Measurements from ENCODE around the gene CTBP2. TPM values are rescaled to one million over a fixed set of nuclear protein-coding genes. Genes with fewer than 3 reads are reported as not detected.
"Not testable (repeated sequence)": the region's sequence is repeated elsewhere in the genome, so short reads cannot be mapped to it uniquely, and the experiment has no call there.

CTBP2 gene
- total RNA-seq, 2 experiments from 2014 or later: 0.12 to 0.21 TPM

DNA sequence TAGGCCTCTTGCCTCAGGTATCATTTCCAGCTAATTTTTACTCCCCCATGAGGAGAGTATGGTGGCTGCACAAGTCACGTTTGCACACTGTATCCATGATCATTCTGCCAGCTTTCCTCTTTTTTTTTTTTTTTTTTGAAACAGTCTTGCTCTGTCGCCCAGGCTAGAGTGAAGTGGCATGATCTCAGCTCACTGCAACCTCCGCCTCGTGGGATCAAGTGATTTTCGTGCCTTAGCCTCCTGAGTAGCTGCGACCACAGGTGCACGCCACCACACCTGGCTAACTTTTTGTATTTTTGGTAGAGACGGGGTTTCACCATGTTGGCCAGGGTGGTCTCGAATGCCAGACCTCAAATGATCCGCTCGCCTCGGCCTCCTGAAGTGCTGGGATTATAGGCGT lies 77.9 kb downstream of the CTBP2 start:
- intact Hi-C loops (cut with DNase I, micrococcal nuclease); DNase-seq: not testable (repeated sequence)
- CTCF ChIA-PET: interaction anchor here (0.6 kb wide), 1 partner anchor 221 kb away, joined by 3 read pairs; no protein-coding TSS in a partner anchor

DNA sequence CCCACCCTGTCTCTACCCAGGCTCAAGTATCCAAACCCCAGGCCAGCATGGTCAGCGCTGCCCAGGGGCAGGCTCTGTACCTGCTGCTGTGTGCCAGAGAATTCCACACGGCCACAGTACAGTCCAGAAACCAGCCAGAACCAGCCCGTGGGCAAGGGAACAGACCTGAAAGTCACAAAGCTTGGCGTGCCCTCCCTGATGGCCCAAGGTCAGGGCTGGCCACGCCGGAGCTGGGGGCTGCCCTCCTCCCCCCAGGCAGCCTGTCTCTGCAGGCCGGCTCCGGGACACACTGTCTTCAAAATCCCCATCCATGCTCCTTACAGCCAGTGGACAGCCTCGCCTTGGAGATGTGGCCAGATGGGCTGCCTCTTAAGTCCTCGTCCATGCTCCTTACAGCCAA lies 78.4 kb downstream of the CTBP2 start:
- Mint-ChIP-seq H3K27ac (no peak overlapping the region), H3K4me1 (no peaks in the 10 kb centered on the region), H3K36me3 (ENCODE audit: low read depth) (no peaks in the 10 kb centered on the region), H3K9me3 (ENCODE audit: low read depth) (no peaks in the 10 kb centered on the region), H3K4me3 (no peak overlapping the region), H3K27me3 (no peaks in the 10 kb centered on the region)
- intact Hi-C loops (cut with DNase I, micrococcal nuclease): no loop called here
- DNase-seq (no peak), ATAC-seq (no peak)
- ChIA-PET CTCF (interaction anchor here (0.6 kb wide), 1 partner anchor 220 kb away, joined by 3 read pairs; no protein-coding TSS in a partner anchor), POLR2A (no interaction called here)

More for the DNA sequence above, 77.9 kb downstream of the CTBP2 start:
- H3K36me3 Mint-ChIP-seq (ENCODE audit: low read depth); H3K4me3 Mint-ChIP-seq; H3K27me3 Mint-ChIP-seq; POLR2A ChIA-PET; H3K27ac Mint-ChIP-seq; H3K9me3 Mint-ChIP-seq (ENCODE audit: low read depth); H3K4me1 Mint-ChIP-seq; ATAC-seq: not testable (repeated sequence)

GRCh38 chr10:125080984-125081383 lies 79.4 kb downstream of the CTBP2 start:
- H3K27ac Mint-ChIP-seq: no peak overlapping the region
- no peak for DNase-seq
- H3K27me3 Mint-ChIP-seq: peaks cover 6% of the 10 kb centered on the region
- CTCF ChIA-PET: interaction anchor here (0.7 kb wide), 1 partner anchor 29 kb away, joined by 3 read pairs; no protein-coding TSS in a partner anchor
- intact Hi-C loops (cut with DNase I, micrococcal nuclease): no loop called here
- POLR2A ChIA-PET: no interaction called here
- no peak for ATAC-seq
- H3K4me3 Mint-ChIP-seq: no peak overlapping the region
- H3K36me3 Mint-ChIP-seq (ENCODE audit: low read depth): no peaks in the 10 kb centered on the region
- H3K9me3 Mint-ChIP-seq (ENCODE audit: low read depth): no peaks in the 10 kb centered on the region
- no peaks in the 10 kb centered on the region for H3K4me1 Mint-ChIP-seq

- ChIA-PET POLR2A (no interaction called here), CTCF (interaction anchor here (0.7 kb wide), 1 partner anchor 29 kb away, joined by 3 read pairs; no protein-coding TSS in a partner anchor)
- no peak for DNase-seq
- intact Hi-C loops (cut with DNase I, micrococcal nuclease): no loop called here
- no peak for ATAC-seq
- H3K27ac Mint-ChIP-seq: no peak overlapping the region
- H3K27me3 Mint-ChIP-seq: peaks cover 8% of the 10 kb centered on the region
- no peak overlapping the region for H3K4me3 Mint-ChIP-seq
- no peaks in the 10 kb centered on the region for H3K4me1 Mint-ChIP-seq
- H3K9me3 Mint-ChIP-seq (ENCODE audit: low read depth): no peaks in the 10 kb centered on the region
- H3K36me3 Mint-ChIP-seq (ENCODE audit: low read depth): no peaks in the 10 kb centered on the region
Observed at GRCh38 chr10:125080296-125080695, 80.1 kb downstream of the CTBP2 start.

- CTCF ChIA-PET: no interaction called here
- intact Hi-C loops (cut with DNase I, micrococcal nuclease): no loop called here
- H3K27me3 Mint-ChIP-seq: peaks cover 9% of the 10 kb centered on the region
Observed at GRCh38 chr10:125079091-125079600, 81.2 kb downstream of the CTBP2 start.

GRCh38 chr10:125076891-125077541 lies 83.3 kb downstream of the CTBP2 start:
- Mint-ChIP-seq H3K27me3 (peaks cover 13% of the 10 kb centered on the region), H3K27ac (no peak overlapping the region), H3K9me3 (ENCODE audit: low read depth) (no peaks in the 10 kb centered on the region), H3K4me3 (no peak overlapping the region), H3K36me3 (ENCODE audit: low read depth) (no peaks in the 10 kb centered on the region), H3K4me1 (no peaks in the 10 kb centered on the region)
- DNase-seq: no peak
- no peak for ATAC-seq
- CTCF ChIA-PET: no interaction called here
- intact Hi-C loops (cut with DNase I, micrococcal nuclease): no loop called here
- POLR2A ChIA-PET: no interaction called here

More at GRCh38 chr10:125079091-125079600, 81.2 kb downstream of the CTBP2 start:
- H3K9me3 Mint-ChIP-seq (ENCODE audit: low read depth): no peaks in the 10 kb centered on the region
- POLR2A ChIA-PET: interaction anchor here (0.6 kb wide), 1 partner anchor 609 kb away, joined by 3 read pairs; no protein-coding TSS in a partner anchor
- no peak overlapping the region for H3K4me3 Mint-ChIP-seq
- DNase-seq (no peak), ATAC-seq (no peak)
- H3K36me3 Mint-ChIP-seq (ENCODE audit: low read depth): no peaks in the 10 kb centered on the region
- no peaks in the 10 kb centered on the region for H3K4me1 Mint-ChIP-seq
- H3K27ac Mint-ChIP-seq: no peak overlapping the region

GRCh38 chr10:125076121-125076825 lies 84.1 kb downstream of the CTBP2 start:
- H3K4me3 Mint-ChIP-seq: no peak overlapping the region
- CTCF ChIA-PET: interaction anchor here (0.8 kb wide), 1 partner anchor 1082 kb away, joined by 3 read pairs; no protein-coding TSS in a partner anchor
- H3K27ac Mint-ChIP-seq: no peak overlapping the region
- DNase-seq (no peak), ATAC-seq (no peak)
- POLR2A ChIA-PET: no interaction called here
- no peaks in the 10 kb centered on the region for H3K9me3 Mint-ChIP-seq (ENCODE audit: low read depth)
- intact Hi-C loops (cut with DNase I, micrococcal nuclease): no loop called here
- H3K4me1 Mint-ChIP-seq: no peaks in the 10 kb centered on the region
- no peaks in the 10 kb centered on the region for H3K36me3 Mint-ChIP-seq (ENCODE audit: low read depth)
- peaks cover 16% of the 10 kb centered on the region for H3K27me3 Mint-ChIP-seq

DNA sequence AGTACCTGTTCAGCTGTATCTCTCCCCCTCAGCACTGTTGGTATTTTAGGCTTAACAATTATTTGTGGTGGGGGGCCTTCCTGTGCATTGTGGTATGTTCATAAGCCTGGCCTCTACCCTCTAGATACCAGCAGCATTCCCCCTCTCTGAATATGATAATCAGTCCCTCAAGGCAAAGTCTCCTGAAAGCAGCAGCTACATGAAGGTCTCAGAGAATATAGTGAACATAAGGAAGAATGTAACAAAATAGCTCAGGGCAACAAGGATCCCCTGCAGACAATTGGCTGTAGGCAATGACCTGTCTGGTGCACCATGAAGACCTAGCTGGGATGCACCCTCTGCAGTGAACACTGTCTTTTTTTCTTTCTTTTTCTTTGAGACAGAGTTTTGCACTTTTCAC lies 86.4 kb downstream of the CTBP2 start:
- DNase-seq (no peak), ATAC-seq (no peak)
- H3K9me3 Mint-ChIP-seq (ENCODE audit: low read depth): no peaks in the 10 kb centered on the region
- CTCF ChIA-PET: no interaction called here
- POLR2A ChIA-PET: no interaction called here
- peaks cover 16% of the 10 kb centered on the region for H3K27me3 Mint-ChIP-seq
- intact Hi-C loops (cut with DNase I, micrococcal nuclease): no loop called here
- no peaks in the 10 kb centered on the region for H3K4me1 Mint-ChIP-seq
- no peaks in the 10 kb centered on the region for H3K36me3 Mint-ChIP-seq (ENCODE audit: low read depth)
- H3K27ac Mint-ChIP-seq: no peak overlapping the region
- no peak overlapping the region for H3K4me3 Mint-ChIP-seq

GRCh38 chr10:125072794-125073193 lies 87.6 kb downstream of the CTBP2 start:
- ATAC-seq (no peak), DNase-seq (no peak)
- no peaks in the 10 kb centered on the region for H3K36me3 Mint-ChIP-seq (ENCODE audit: low read depth)
- H3K27ac Mint-ChIP-seq: no peak overlapping the region
- H3K27me3 Mint-ChIP-seq: peaks cover 16% of the 10 kb centered on the region
- H3K4me3 Mint-ChIP-seq: no peak overlapping the region
- intact Hi-C loops (cut with DNase I, micrococcal nuclease): no loop called here
- no peaks in the 10 kb centered on the region for H3K4me1 Mint-ChIP-seq
- CTCF ChIA-PET: interaction anchor here (1.0 kb wide), 1 partner anchor 76 kb away, joined by 3 read pairs; no protein-coding TSS in a partner anchor
- POLR2A ChIA-PET: no interaction called here
- no peaks in the 10 kb centered on the region for H3K9me3 Mint-ChIP-seq (ENCODE audit: low read depth)

DNA sequence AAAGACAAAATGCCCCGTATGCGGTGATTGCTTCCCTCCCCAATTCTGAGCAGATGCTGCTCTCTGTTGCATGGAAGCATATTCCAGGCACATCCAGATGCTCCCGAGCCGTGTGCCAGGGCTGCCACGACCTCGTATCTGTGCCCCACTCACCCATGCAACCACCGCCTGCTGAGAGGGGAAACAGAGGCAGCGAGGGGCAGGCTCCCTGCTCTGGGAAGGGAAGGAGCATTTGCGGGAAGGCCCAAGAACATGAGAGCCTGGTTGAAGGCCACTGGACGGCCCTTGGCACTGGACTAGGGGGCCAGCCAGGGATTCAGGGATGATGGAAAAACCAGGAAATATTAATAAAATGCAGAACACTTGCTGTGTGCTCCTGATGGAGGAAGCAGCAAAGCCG lies 89.4 kb downstream of the CTBP2 start:
- no peak for ATAC-seq
- intact Hi-C loops (cut with DNase I, micrococcal nuclease): no loop called here
- no peaks in the 10 kb centered on the region for H3K9me3 Mint-ChIP-seq (ENCODE audit: low read depth)
- DNase-seq: no peak
- H3K4me3 Mint-ChIP-seq: no peak overlapping the region
- no peaks in the 10 kb centered on the region for H3K36me3 Mint-ChIP-seq (ENCODE audit: low read depth)
- peaks cover 18% of the 10 kb centered on the region for H3K27me3 Mint-ChIP-seq
- ChIA-PET POLR2A (no interaction called here), CTCF (no interaction called here)
- H3K4me1 Mint-ChIP-seq: no peaks in the 10 kb centered on the region
- no peak overlapping the region for H3K27ac Mint-ChIP-seq

- POLR2A ChIA-PET: no interaction called here
- intact Hi-C loops (cut with DNase I, micrococcal nuclease): no loop called here
- CTCF ChIA-PET: no interaction called here
- Mint-ChIP-seq H3K36me3 (ENCODE audit: low read depth) (no peaks in the 10 kb centered on the region), H3K27me3 (peaks cover 18% of the 10 kb centered on the region), H3K9me3 (ENCODE audit: low read depth) (no peaks in the 10 kb centered on the region), H3K4me1 (peaks cover 15% of the 10 kb centered on the region), H3K27ac (no peak overlapping the region), H3K4me3 (no peak overlapping the region)
- ATAC-seq (no peak), DNase-seq (no peak)
Observed at GRCh38 chr10:125068406-125068805, 92.0 kb downstream of the CTBP2 start.

DNA sequence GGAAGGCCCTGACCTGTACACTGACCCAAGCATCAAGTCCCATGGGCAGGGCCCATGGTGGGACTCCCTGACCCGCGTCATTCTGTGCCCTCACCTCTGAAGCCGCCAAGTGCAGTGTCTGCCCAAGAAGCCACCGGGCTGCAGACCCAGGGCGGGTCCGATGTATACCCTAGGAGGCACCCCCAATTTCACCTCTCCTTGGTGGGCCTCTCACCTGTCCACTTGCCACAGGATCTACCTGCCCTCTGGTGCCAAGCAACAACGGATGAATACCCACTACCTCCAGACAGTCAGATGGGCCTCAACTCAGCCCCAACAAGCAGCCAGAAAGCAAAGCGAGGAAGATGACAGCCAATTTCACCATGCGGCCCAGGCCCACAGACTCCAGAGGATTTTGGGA lies 92.6 kb downstream of the CTBP2 start:
- ATAC-seq: no peak
- intact Hi-C loops (cut with DNase I, micrococcal nuclease): no loop called here
- no peak for DNase-seq
- H3K27ac Mint-ChIP-seq: no peak overlapping the region
- no peaks in the 10 kb centered on the region for H3K9me3 Mint-ChIP-seq (ENCODE audit: low read depth)
- ChIA-PET POLR2A (no interaction called here), CTCF (no interaction called here)
- peaks cover 15% of the 10 kb centered on the region for H3K4me1 Mint-ChIP-seq
- H3K27me3 Mint-ChIP-seq: peaks cover 23% of the 10 kb centered on the region
- no peaks in the 10 kb centered on the region for H3K36me3 Mint-ChIP-seq (ENCODE audit: low read depth)
- H3K4me3 Mint-ChIP-seq: no peak overlapping the region
